Measurements from ENCODE around the gene TGFBR3. TPM values are rescaled to one million over a fixed set of nuclear protein-coding genes. Genes with fewer than 3 reads are reported as not detected.
A peak's percentile ranks its signal among the peaks of the same experiment; 100 is the strongest.

TGFBR3 gene
- total RNA-seq, 2 experiments from 2014 or later: 3.7 to 4.0 TPM

DNA sequence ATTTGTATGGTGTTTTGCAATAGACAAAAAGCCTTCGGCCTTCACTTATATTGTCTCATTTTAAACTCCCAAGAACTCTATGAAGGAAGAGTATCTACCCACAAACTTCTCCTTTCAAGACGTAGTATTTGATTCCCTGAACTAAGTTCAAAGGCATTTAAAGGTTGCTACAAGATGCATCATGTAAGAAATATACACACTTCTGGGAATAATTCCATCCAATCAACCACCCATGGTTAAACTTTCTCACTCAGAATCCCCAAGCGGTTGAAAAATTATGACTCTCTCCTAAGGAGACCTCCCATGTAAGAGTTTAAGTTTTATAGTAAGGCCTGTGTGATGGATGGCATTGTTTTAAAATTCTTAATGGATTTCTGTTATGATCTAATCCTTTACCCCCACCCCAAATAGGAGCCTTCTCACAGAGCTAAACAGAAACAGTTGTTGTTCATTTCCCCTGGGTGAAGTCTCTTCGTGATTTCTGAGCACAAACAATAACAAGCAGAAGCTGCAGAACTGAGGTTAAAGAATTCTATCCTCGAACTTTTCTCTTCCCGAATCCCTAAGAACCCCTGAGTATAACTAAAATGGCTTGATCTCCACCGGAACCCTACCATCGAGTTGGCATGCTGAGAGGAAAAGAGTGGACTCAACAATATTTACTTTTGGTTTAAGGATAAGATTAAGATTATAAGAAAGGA, 185.0 kb downstream of the TGFBR3 start:
- peaks cover 30% of the 10 kb centered on the region for H3K4me1 Mint-ChIP-seq (ENCODE audit: low read depth)
- no peak overlapping the region for H3K4me3 Mint-ChIP-seq
- H3K27ac Mint-ChIP-seq: no peak overlapping the region
- no peak for DNase-seq
- no peak for ATAC-seq
- ChIA-PET CTCF (interaction anchor here (0.8 kb wide), 1 partner anchor 9 kb away, joined by 3 read pairs; no protein-coding TSS in a partner anchor), POLR2A (no interaction called here)
- peaks cover 3% of the 10 kb centered on the region for H3K9me3 Mint-ChIP-seq (ENCODE audit: insufficient read depth)
- H3K36me3 Mint-ChIP-seq (ENCODE audit: low read depth): peaks cover 10% of the 10 kb centered on the region
- peaks cover 2% of the 10 kb centered on the region for H3K27me3 Mint-ChIP-seq (ENCODE audit: low read depth)

DNA sequence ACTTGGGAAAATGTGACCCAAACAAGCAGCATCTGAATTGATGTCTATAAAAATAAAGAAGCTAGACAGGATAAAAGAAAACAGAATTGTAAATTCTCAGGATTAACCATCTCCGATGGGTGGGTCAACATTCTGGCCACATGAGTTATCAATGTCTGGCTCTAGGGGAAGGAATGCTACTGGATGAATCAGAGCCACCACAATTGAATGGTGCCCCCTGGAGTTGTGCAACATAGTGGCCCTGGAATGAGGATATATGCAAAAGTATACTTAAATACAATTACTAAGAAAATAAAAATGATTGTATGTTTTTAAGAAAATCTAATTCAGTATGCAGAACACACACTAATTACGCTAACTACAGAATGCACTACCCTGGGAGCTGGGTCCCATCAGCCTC, 185.6 kb downstream of the TGFBR3 start:
- DNase-seq: no peak
- CTCF ChIA-PET: interaction anchor here (1.5 kb wide), 1 partner anchor 8 kb away, joined by 5 read pairs; no protein-coding TSS in a partner anchor
- ATAC-seq: no peak
- Mint-ChIP-seq H3K4me3 (no peak overlapping the region), H3K27ac (no peak overlapping the region), H3K9me3 (ENCODE audit: insufficient read depth) (peaks cover 3% of the 10 kb centered on the region), H3K36me3 (ENCODE audit: low read depth) (peaks cover 12% of the 10 kb centered on the region), H3K4me1 (ENCODE audit: low read depth) (peaks cover 30% of the 10 kb centered on the region), H3K27me3 (ENCODE audit: low read depth) (peaks cover 2% of the 10 kb centered on the region)
- POLR2A ChIA-PET: no interaction called here

DNA sequence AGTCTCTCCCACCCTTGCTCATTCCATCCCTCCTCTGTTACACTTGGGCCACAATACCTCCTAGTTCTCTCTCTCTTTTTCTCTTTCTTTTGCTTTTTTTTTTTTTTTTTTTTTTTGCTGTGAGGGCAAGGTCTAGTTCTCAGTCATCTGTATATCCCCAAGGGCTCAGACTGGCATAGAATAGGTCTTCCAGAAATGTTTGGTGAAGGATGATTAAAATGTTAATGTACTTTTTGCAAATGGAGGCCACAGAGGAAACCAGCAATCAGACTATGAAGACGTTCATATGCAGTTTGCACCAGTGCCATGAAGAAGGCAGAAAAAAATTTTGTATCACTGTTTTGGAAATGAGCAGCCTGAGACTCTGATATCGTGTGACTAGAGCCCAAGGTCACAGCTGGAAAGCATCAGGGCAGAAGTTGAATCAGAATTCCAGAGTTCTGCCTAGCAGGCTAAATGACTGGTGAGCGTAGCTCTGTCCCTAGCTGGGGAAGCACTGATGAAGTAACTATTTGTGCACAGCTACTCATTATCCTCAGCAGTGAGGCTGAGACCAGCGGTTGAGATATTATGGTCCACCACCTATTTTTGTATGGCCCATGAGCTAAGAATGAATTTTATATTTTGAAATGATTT, 186.5 kb downstream of the TGFBR3 start:
- ChIA-PET CTCF (interaction anchor here (1.5 kb wide), 1 partner anchor 9 kb away, joined by 5 read pairs; no protein-coding TSS in a partner anchor), POLR2A (no interaction called here)
- H3K27me3 Mint-ChIP-seq (ENCODE audit: low read depth): peaks cover 2% of the 10 kb centered on the region
- H3K27ac Mint-ChIP-seq: peak overlapping the region; percentile 18
- peaks cover 17% of the 10 kb centered on the region for H3K36me3 Mint-ChIP-seq (ENCODE audit: low read depth)
- H3K4me1 Mint-ChIP-seq (ENCODE audit: low read depth): peaks cover 30% of the 10 kb centered on the region
- H3K9me3 Mint-ChIP-seq (ENCODE audit: insufficient read depth): peaks cover 3% of the 10 kb centered on the region
- no peak for DNase-seq
- H3K4me3 Mint-ChIP-seq: no peak overlapping the region
- ATAC-seq: no peak

DNA sequence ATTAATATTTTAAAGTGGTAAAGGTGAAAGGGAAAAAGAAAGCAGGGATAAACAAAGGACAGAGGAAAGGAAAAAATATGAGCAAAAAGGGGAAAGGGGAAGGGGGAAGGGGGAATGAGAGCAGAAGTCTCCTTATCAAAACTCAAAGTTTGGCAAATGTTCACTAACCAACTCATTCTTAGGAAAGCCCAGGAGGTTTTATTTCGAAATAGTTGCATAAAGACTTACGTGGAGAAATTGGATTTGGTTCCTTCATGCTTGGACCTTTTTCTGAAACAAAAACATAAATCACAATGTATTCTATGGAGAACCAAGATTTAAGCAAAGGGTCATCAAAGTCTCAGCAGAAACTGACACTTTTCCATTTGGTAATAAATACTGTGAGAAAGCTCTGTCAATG, 188.1 kb downstream of the TGFBR3 start:
- ChIA-PET CTCF (no interaction called here), POLR2A (no interaction called here)
- peaks cover 17% of the 10 kb centered on the region for H3K36me3 Mint-ChIP-seq (ENCODE audit: low read depth)
- H3K9me3 Mint-ChIP-seq (ENCODE audit: insufficient read depth): peaks cover 3% of the 10 kb centered on the region
- peak overlapping the region; percentile 71 for H3K27ac Mint-ChIP-seq
- DNase-seq (no peak), ATAC-seq (no peak)
- H3K27me3 Mint-ChIP-seq (ENCODE audit: low read depth): peaks cover 2% of the 10 kb centered on the region
- peak overlapping the region; percentile 41 for H3K4me3 Mint-ChIP-seq
- H3K4me1 Mint-ChIP-seq (ENCODE audit: low read depth): peaks cover 30% of the 10 kb centered on the region

DNA sequence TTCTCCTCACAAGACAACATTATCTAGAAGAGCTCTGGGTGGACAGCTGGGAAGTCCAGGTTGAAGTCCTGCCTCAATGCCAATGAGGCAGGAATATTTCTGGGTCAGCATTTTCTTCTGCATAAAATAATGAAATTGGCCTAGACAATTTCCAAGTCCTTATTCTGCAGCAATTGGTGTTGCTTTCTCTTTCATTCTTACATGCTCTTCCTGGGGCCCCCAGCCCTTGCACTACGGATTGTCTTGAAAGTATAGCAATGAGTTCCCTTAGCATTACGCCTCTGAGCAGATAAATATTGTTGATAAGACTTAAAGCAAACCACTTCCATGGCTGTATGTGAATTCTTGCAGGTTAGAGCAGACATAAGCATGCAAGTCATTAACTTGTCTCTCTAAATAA, 188.5 kb downstream of the TGFBR3 start:
- Mint-ChIP-seq H3K27ac (peak overlapping the region; percentile 71), H3K27me3 (ENCODE audit: low read depth) (peaks cover 2% of the 10 kb centered on the region), H3K4me1 (ENCODE audit: low read depth) (peaks cover 30% of the 10 kb centered on the region), H3K36me3 (ENCODE audit: low read depth) (peaks cover 17% of the 10 kb centered on the region), H3K9me3 (ENCODE audit: insufficient read depth) (peaks cover 3% of the 10 kb centered on the region), H3K4me3 (peak overlapping the region; percentile 41)
- ATAC-seq (peak; percentile 93), DNase-seq (peak; percentile 75)
- ChIA-PET CTCF (interaction anchor here (0.7 to 1.2 kb wide), 2 partner anchors 16 to 107 kb away, joined by 3 read pairs; no protein-coding TSS in a partner anchor), POLR2A (no interaction called here)

DNA sequence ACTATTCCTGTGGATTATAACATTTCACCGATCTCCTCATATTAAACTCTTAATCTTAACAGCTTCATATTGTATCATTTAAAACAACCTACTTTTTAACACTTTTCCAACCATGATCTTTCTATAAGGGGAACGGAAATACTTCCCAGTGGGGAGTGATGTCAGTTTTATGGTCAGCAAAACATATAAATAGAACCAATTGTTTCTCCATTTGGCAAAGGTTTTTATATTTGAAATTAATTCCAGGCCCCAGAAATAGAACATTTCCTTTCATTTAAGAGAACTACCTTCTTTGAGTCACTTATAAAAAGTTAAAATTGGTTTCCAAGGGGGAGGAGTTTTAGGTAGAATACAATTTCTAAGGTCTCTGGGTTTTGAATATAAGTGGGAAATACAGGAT, 189.6 kb downstream of the TGFBR3 start:
- Mint-ChIP-seq H3K27me3 (ENCODE audit: low read depth) (peaks cover 2% of the 10 kb centered on the region), H3K27ac (no peak overlapping the region), H3K4me3 (no peak overlapping the region), H3K36me3 (ENCODE audit: low read depth) (peaks cover 14% of the 10 kb centered on the region), H3K9me3 (ENCODE audit: insufficient read depth) (peaks cover 3% of the 10 kb centered on the region), H3K4me1 (ENCODE audit: low read depth) (peaks cover 30% of the 10 kb centered on the region)
- DNase-seq (no peak), ATAC-seq (no peak)
- ChIA-PET CTCF (interaction anchor here (1.2 kb wide), 1 partner anchor 15 kb away, joined by 3 read pairs; no protein-coding TSS in a partner anchor), POLR2A (no interaction called here)

DNA sequence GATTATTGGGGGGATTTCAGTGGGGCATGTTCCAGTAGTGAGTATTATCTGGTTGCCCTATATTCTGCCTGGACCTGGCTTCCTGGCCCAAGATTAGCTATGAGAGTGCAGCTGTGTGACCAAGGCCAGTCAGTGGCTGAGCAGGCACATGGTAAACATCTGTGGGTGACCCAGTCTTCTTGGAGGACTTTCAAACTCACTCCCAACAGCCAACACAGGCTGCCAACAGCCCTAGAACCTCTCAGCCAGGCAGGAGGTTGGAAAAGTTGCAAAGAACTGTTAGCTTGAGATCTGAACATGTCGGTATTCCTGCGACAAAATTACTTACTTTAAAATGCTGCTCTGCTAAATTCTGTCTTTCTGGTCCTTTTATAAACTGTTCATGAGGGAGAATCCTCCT, 192.4 kb downstream of the TGFBR3 start:
- Mint-ChIP-seq H3K36me3 (ENCODE audit: low read depth) (peaks cover 10% of the 10 kb centered on the region), H3K4me3 (no peak overlapping the region), H3K9me3 (ENCODE audit: insufficient read depth) (no peaks in the 10 kb centered on the region), H3K27me3 (ENCODE audit: low read depth) (no peaks in the 10 kb centered on the region), H3K27ac (no peak overlapping the region), H3K4me1 (ENCODE audit: low read depth) (peaks cover 22% of the 10 kb centered on the region)
- ChIA-PET CTCF (no interaction called here), POLR2A (no interaction called here)
- DNase-seq (no peak), ATAC-seq (no peak)

DNA sequence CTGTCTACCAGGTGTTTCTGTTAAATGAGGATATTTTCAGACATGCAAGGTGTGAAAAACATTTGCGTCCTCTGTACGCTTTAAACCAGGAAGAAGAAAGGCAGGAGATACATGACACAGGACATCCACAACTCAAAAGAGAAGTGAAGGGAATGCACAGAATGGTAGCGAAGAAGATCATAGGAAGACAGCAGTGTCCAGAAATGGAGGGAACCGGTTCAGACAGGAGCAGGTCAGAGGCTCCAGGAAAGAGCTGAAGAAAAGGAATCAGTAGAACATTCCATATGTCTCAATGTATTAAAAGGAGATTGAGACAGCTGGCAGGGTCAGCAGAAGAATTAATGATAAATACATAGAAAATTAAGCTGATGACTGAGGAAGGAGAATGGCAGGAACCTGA, 194.4 kb downstream of the TGFBR3 start:
- Mint-ChIP-seq H3K9me3 (ENCODE audit: insufficient read depth) (no peaks in the 10 kb centered on the region), H3K27me3 (ENCODE audit: low read depth) (no peaks in the 10 kb centered on the region), H3K36me3 (ENCODE audit: low read depth) (peaks cover 8% of the 10 kb centered on the region), H3K27ac (no peak overlapping the region), H3K4me3 (no peak overlapping the region), H3K4me1 (ENCODE audit: low read depth) (peaks cover 5% of the 10 kb centered on the region)
- ATAC-seq: no peak
- DNase-seq: no peak
- ChIA-PET CTCF (no interaction called here), POLR2A (interaction anchor here (1.1 kb wide), 1 partner anchor 135 kb away, joined by 4 read pairs; no protein-coding TSS in a partner anchor)

DNA sequence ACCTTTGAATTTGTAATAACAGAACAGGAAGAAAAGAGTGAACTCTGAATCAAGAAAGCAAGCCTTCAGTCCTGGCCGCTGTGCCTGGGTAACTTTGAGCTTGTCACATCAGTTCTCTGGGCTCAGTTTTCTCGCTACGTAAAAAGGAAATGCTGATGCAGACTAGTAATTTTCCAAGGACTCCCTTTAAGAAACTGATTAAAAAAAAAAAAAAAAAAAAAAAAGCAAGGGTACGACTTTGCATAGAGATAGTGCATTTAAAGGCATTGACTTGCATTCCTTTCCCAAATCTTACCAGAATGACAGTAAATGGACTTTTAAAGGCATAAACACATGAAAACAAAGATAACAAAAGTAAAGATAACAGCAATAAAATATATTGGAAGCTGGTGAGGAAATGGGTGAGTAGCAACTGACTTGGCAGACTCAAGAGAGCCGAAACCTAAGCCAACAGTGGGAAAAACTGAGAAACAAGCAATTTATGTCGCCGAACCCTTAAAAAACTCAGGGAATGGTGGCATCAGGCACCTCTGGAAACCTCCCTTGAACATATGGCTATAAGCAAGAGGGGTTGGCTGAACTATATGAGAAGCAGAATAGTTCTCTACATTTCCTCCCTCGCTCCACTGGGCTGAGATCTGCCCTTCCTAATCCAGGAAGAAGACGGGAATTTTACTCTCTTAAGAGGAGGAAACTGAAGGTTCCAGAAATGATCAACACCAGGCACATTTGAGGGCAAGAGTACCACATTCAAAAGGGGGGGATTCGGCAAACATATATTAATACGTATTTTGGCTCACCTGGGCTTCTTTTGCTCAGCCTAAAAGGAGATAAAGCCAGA, 196.1 kb downstream of the TGFBR3 start:
- ChIA-PET POLR2A (no interaction called here), CTCF (no interaction called here)
- no peak overlapping the region for H3K27ac Mint-ChIP-seq
- no peaks in the 10 kb centered on the region for H3K27me3 Mint-ChIP-seq (ENCODE audit: low read depth)
- no peak for DNase-seq
- no peaks in the 10 kb centered on the region for H3K9me3 Mint-ChIP-seq (ENCODE audit: insufficient read depth)
- H3K36me3 Mint-ChIP-seq (ENCODE audit: low read depth): peaks cover 9% of the 10 kb centered on the region
- no peak overlapping the region for H3K4me3 Mint-ChIP-seq
- H3K4me1 Mint-ChIP-seq (ENCODE audit: low read depth): peaks cover 13% of the 10 kb centered on the region
- no peak for ATAC-seq

DNA sequence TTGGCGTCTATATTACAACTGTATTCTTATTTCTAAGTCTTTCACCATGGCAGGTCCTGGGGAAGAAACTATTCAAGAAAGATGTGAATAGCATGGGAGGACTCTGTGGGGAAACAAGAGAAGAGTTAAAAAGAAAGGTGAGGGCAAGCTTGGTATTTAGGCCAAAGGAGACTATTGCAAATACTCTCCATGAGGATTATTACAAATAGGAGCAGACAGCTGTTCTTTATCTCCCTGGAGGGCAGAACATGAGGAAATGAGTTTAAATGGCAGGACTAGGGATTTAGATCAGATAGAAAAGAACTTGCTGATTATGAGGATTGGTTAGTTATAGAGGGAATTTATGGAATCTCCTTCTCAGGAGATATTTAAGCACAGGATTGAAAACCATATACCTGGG, 198.5 kb downstream of the TGFBR3 start:
- Mint-ChIP-seq H3K27ac (no peak overlapping the region), H3K27me3 (ENCODE audit: low read depth) (no peaks in the 10 kb centered on the region), H3K4me1 (ENCODE audit: low read depth) (peaks cover 33% of the 10 kb centered on the region), H3K9me3 (ENCODE audit: insufficient read depth) (no peaks in the 10 kb centered on the region), H3K4me3 (no peak overlapping the region), H3K36me3 (ENCODE audit: low read depth) (peaks cover 6% of the 10 kb centered on the region)
- no peak for DNase-seq
- POLR2A ChIA-PET: no interaction called here
- CTCF ChIA-PET: interaction anchor here (0.6 kb wide), 1 partner anchor 232 kb away, joined by 3 read pairs; no protein-coding TSS in a partner anchor
- ATAC-seq: no peak

DNA sequence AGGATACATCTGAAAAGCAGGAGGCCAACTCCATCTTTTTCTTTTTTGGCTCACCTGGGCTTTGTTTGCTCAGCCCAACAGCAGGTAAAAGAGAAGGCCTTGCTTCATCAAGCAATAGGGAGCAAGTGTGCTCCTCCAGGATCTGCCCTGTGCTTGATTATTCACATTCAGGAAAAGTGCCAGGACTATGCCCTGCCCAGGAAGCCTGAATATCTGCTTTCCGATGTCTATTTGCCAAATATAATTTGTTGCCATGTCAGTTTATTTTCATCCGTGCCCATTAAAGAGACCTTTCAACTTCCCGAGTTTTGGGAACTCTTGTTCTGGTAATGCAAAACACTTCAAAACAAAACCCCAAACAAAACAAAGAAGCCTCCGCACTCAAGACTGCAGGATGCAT, 200.0 kb downstream of the TGFBR3 start:
- CTCF ChIA-PET: no interaction called here
- H3K4me3 Mint-ChIP-seq: no peak overlapping the region
- ATAC-seq (no peak), DNase-seq (no peak)
- no peaks in the 10 kb centered on the region for H3K27me3 Mint-ChIP-seq (ENCODE audit: low read depth)
- POLR2A ChIA-PET: no interaction called here
- H3K4me1 Mint-ChIP-seq (ENCODE audit: low read depth): peaks cover 33% of the 10 kb centered on the region
- H3K36me3 Mint-ChIP-seq (ENCODE audit: low read depth): peaks cover 6% of the 10 kb centered on the region
- H3K27ac Mint-ChIP-seq: no peak overlapping the region
- no peaks in the 10 kb centered on the region for H3K9me3 Mint-ChIP-seq (ENCODE audit: insufficient read depth)
